ENCODE data around the gene MYH4.

MYH4 gene

DNA sequence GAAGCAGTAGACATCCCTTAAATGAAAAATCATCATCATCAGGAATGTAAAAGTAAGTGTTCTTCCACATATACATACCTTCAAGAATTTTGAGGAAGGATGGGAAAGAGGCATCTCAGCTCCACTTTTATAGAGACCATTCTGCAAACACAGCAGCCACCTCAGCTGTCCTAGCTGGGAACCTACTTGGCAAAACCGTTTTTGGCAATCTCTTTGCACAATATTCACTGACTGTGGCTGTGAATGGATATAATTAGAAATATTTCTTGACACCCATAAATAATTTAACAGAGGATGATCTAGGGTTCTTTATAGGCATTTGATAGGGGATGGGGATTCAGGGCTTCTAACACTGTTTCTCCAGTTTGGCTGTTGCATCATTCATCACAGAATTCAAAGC, at the start of gene MYH4:
Gene MYH4, minus strand, starts transcription at position 101 of the 400 bp plus-strand sequence. CDS start 2,814 bp downstream, outside the sequence.
- Histone ChIP-seq H3K27ac (ENCODE audit: low read depth, low read length) (no peak within 1 kb of the TSS), H3K27me3 (ENCODE audit: control insufficient read depth, insufficient read depth, low read length) (no peaks in the 10 kb centered on the region), H3K9ac (ENCODE audit: low read length) (no peak within 1 kb of the TSS), H3K36me3 (ENCODE audit: control insufficient read depth, insufficient read depth, low read length) (no peaks in the 10 kb centered on the region), H3K4me1 (ENCODE audit: control insufficient read depth, insufficient read depth, low read length) (no peaks in the 10 kb centered on the region), H3K4me3 (ENCODE audit: low read length) (no peak within 1 kb of the TSS)

GRCh38 chr17:10518271-10519037, 49.1 kb upstream of the MYH4 start, which contains the start of gene MYH1:
Gene MYH1 (minus strand): TSS chr17:10518542. CDS start chr17:10516642, 1,900 bp downstream.
- Histone ChIP-seq H3K9ac (ENCODE audit: low read length) (no peak within 1 kb of the TSS), H3K4me3 (ENCODE audit: low read length) (no peak within 1 kb of the TSS), H3K36me3 (ENCODE audit: control insufficient read depth, insufficient read depth, low read length) (no peaks in the 10 kb centered on the region), H3K27me3 (ENCODE audit: control insufficient read depth, insufficient read depth, low read length) (no peaks in the 10 kb centered on the region), H3K27ac (ENCODE audit: low read depth, low read length) (no peak within 1 kb of the TSS), H3K4me1 (ENCODE audit: control insufficient read depth, insufficient read depth, low read length) (no peaks in the 10 kb centered on the region)

- Histone ChIP-seq H3K27ac (ENCODE audit: low read depth, low read length) (no peak overlapping the region), H3K4me1 (ENCODE audit: control insufficient read depth, insufficient read depth, low read length) (no peaks in the 10 kb centered on the region), H3K4me3 (ENCODE audit: low read length) (no peak overlapping the region), H3K9ac (ENCODE audit: low read length) (no peak overlapping the region), H3K36me3 (ENCODE audit: control insufficient read depth, insufficient read depth, low read length) (no peaks in the 10 kb centered on the region), H3K27me3 (ENCODE audit: control insufficient read depth, insufficient read depth, low read length) (no peaks in the 10 kb centered on the region)
Measured at GRCh38 chr17:10516638-10517037, 47.3 kb upstream of the MYH4 start.

GRCh38 chr17:10516065-10516464, 46.7 kb upstream of the MYH4 start:
- Histone ChIP-seq H3K27me3 (ENCODE audit: control insufficient read depth, insufficient read depth, low read length) (no peaks in the 10 kb centered on the region), H3K4me3 (ENCODE audit: low read length) (no peak overlapping the region), H3K27ac (ENCODE audit: low read depth, low read length) (no peak overlapping the region), H3K36me3 (ENCODE audit: control insufficient read depth, insufficient read depth, low read length) (no peaks in the 10 kb centered on the region), H3K9ac (ENCODE audit: low read length) (no peak overlapping the region), H3K4me1 (ENCODE audit: control insufficient read depth, insufficient read depth, low read length) (no peaks in the 10 kb centered on the region)

- no peak overlapping the region for H3K27ac ChIP-seq (ENCODE audit: low read depth, low read length)
- no peaks in the 10 kb centered on the region for H3K4me1 ChIP-seq (ENCODE audit: control insufficient read depth, insufficient read depth, low read length)
- H3K4me3 ChIP-seq (ENCODE audit: low read length), result no peak overlapping the region
- no peaks in the 10 kb centered on the region for H3K27me3 ChIP-seq (ENCODE audit: control insufficient read depth, insufficient read depth, low read length)
- no peak overlapping the region for H3K9ac ChIP-seq (ENCODE audit: low read length)
- no peaks in the 10 kb centered on the region for H3K36me3 ChIP-seq (ENCODE audit: control insufficient read depth, insufficient read depth, low read length)
Measured at GRCh38 chr17:10513299-10514067, 44.1 kb upstream of the MYH4 start.

DNA sequence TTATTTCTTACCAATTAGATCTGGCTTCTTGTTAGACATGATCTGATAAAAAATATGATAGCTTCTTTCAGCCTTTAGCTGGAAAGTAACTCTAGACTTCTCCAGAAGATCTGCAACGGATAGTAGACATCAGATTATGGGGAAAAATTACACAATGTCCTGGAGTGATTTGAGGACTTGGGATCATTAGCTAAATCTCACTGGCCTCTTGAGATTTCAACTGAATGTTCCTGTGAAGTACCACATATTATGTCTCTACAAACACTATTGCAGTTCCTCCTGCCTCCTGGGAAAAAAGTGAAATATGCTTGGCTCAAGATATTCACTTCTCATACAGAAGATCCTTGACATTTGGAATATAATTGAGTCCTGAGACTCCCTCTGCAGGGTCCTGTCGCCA, 43.5 kb upstream of the MYH4 start:
- no peak overlapping the region for H3K4me3 ChIP-seq (ENCODE audit: low read length)
- no peak overlapping the region for H3K27ac ChIP-seq (ENCODE audit: low read depth, low read length)
- H3K4me1 ChIP-seq (ENCODE audit: control insufficient read depth, insufficient read depth, low read length), result no peaks in the 10 kb centered on the region
- H3K36me3 ChIP-seq (ENCODE audit: control insufficient read depth, insufficient read depth, low read length), result no peaks in the 10 kb centered on the region
- H3K27me3 ChIP-seq (ENCODE audit: control insufficient read depth, insufficient read depth, low read length), result no peaks in the 10 kb centered on the region
- no peak overlapping the region for H3K9ac ChIP-seq (ENCODE audit: low read length)

DNA sequence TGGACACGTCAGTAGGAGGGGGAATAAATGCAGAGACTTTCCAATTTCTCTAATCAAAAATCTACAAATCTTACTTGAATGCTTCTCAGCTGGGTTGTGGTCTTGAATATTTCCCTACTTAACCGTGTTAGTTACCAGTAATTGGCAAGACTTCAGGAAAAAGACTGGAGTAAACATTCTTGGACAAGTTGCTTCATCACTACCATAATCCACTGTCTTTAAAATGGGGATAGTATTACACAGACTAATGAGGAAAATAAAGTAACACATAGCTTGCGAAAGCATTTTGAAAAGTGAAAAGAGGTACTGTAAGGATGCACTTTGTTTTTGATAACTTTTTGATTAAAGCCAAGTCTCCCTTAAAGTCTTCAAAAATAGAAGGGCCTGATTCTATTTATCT, 30.6 kb upstream of the MYH4 start:
- Histone ChIP-seq H3K9ac (ENCODE audit: low read length) (no peak overlapping the region), H3K27ac (ENCODE audit: low read depth, low read length) (no peak overlapping the region), H3K27me3 (ENCODE audit: control insufficient read depth, insufficient read depth, low read length) (no peaks in the 10 kb centered on the region)

GRCh38 chr17:10492004-10492403, 22.6 kb upstream of the MYH4 start:
- Histone ChIP-seq H3K27me3 (ENCODE audit: control insufficient read depth, insufficient read depth, low read length) (no peaks in the 10 kb centered on the region), H3K36me3 (ENCODE audit: control insufficient read depth, insufficient read depth, low read length) (no peaks in the 10 kb centered on the region), H3K9ac (ENCODE audit: low read length) (no peak overlapping the region), H3K4me1 (ENCODE audit: control insufficient read depth, insufficient read depth, low read length) (no peaks in the 10 kb centered on the region), H3K27ac (ENCODE audit: low read depth, low read length) (no peak overlapping the region), H3K4me3 (ENCODE audit: low read length) (no peak overlapping the region)

More for the DNA sequence above, 30.6 kb upstream of the MYH4 start:
- Histone ChIP-seq H3K36me3 (ENCODE audit: control insufficient read depth, insufficient read depth, low read length) (no peaks in the 10 kb centered on the region), H3K4me3 (ENCODE audit: low read length) (no peak overlapping the region), H3K4me1 (ENCODE audit: control insufficient read depth, insufficient read depth, low read length) (no peaks in the 10 kb centered on the region)

GRCh38 chr17:10482252-10482651, 12.9 kb upstream of the MYH4 start:
- Histone ChIP-seq H3K4me3 (ENCODE audit: low read length) (no peak overlapping the region), H3K9ac (ENCODE audit: low read length) (no peak overlapping the region), H3K36me3 (ENCODE audit: control insufficient read depth, insufficient read depth, low read length) (no peaks in the 10 kb centered on the region), H3K4me1 (ENCODE audit: control insufficient read depth, insufficient read depth, low read length) (no peaks in the 10 kb centered on the region), H3K27ac (ENCODE audit: low read depth, low read length) (no peak overlapping the region), H3K27me3 (ENCODE audit: control insufficient read depth, insufficient read depth, low read length) (no peaks in the 10 kb centered on the region)

DNA sequence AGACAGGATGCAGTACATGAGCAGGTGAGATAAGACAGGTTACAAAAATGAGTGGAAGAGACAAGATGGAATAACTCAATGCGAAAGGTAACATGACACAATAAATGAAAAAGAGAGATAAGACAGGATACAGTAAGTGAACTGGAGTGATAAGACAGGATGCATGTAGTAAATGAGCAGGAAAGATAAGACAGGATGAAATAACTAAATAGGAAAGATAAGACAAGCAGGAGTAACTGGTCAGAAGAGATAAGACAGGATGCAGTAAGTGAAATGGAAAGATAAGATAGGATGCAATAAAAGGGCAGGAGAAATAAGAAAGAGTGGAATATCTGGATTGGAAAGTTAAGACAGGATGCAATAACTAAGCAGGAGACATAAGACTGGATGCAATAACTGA, 8.3 kb upstream of the MYH4 start:
- no peaks in the 10 kb centered on the region for H3K36me3 ChIP-seq (ENCODE audit: control insufficient read depth, insufficient read depth, low read length)
- H3K27me3 ChIP-seq (ENCODE audit: control insufficient read depth, insufficient read depth, low read length), result no peaks in the 10 kb centered on the region
- H3K4me1 ChIP-seq (ENCODE audit: control insufficient read depth, insufficient read depth, low read length), result no peaks in the 10 kb centered on the region
- H3K27ac ChIP-seq (ENCODE audit: low read depth, low read length), result no peak overlapping the region
- H3K9ac ChIP-seq (ENCODE audit: low read length), result no peak overlapping the region
- no peak overlapping the region for H3K4me3 ChIP-seq (ENCODE audit: low read length)

- Histone ChIP-seq H3K4me1 (ENCODE audit: control insufficient read depth, insufficient read depth, low read length) (no peaks in the 10 kb centered on the region), H3K27ac (ENCODE audit: low read depth, low read length) (no peak overlapping the region), H3K9ac (ENCODE audit: low read length) (no peak overlapping the region), H3K36me3 (ENCODE audit: control insufficient read depth, insufficient read depth, low read length) (no peaks in the 10 kb centered on the region), H3K27me3 (ENCODE audit: control insufficient read depth, insufficient read depth, low read length) (no peaks in the 10 kb centered on the region), H3K4me3 (ENCODE audit: low read length) (no peak overlapping the region)
Measured at GRCh38 chr17:10474536-10474935, 5.2 kb upstream of the MYH4 start.

- Histone ChIP-seq H3K36me3 (ENCODE audit: control insufficient read depth, insufficient read depth, low read length) (no peaks in the 10 kb centered on the region), H3K4me1 (ENCODE audit: control insufficient read depth, insufficient read depth, low read length) (no peaks in the 10 kb centered on the region), H3K9ac (ENCODE audit: low read length) (no peak overlapping the region), H3K4me3 (ENCODE audit: low read length) (no peak overlapping the region), H3K27ac (ENCODE audit: low read depth, low read length) (no peak overlapping the region), H3K27me3 (ENCODE audit: control insufficient read depth, insufficient read depth, low read length) (no peaks in the 10 kb centered on the region)
Measured at GRCh38 chr17:10471858-10472257, 2.5 kb upstream of the MYH4 start.

All from rectal smooth muscle tissue (tissue), 1 donor.